Subcutaneous abdominal adipose tissue (tissue), 5 donors: ENCODE measurements around the gene CARD8.
"Not testable (repeated sequence)": the region's sequence is repeated elsewhere in the genome, so short reads cannot be mapped to it uniquely, and the experiment has no call there.

Experiments
- H3K27ac ChIP-seq: one replicate; pipeline ENCODE4 v1.7.0; 2013; ENCODE audit warnings: low read depth, mild to moderate bottlenecking, inconsistent platforms, low read length, moderate library complexity
- H3K27me3 ChIP-seq, 5 donors: one replicate each; pipeline ENCODE4 v1.7.0; 2013; ENCODE audit warnings: low read length in 5 of 5, inconsistent platforms in 1 of 5; ENCODE audit not compliant: control insufficient read depth in 5 of 5, insufficient read depth in 4 of 5
- H3K36me3 ChIP-seq, 5 donors: one replicate each; pipeline ENCODE4 v1.7.0; 2013; ENCODE audit warnings: low read length in 5 of 5; ENCODE audit not compliant: control insufficient read depth in 5 of 5, insufficient read depth in 5 of 5
- H3K4me1 ChIP-seq, 5 donors: one replicate each; pipeline ENCODE4 v1.7.0; 2013; ENCODE audit warnings: low read length in 5 of 5, mild to moderate bottlenecking in 3 of 5, moderate library complexity in 1 of 5; ENCODE audit not compliant: control insufficient read depth in 5 of 5, insufficient read depth in 5 of 5
- H3K4me3 ChIP-seq, 5 donors: one replicate each; pipeline ENCODE4 v1.7.0; 2013; ENCODE audit warnings: low read length in 5 of 5, low read depth in 1 of 5
- H3K9ac ChIP-seq, 5 donors: one replicate each; pipeline ENCODE4 v1.7.0; 2013; ENCODE audit warnings: low read length in 5 of 5, mild to moderate bottlenecking in 4 of 5, moderate library complexity in 3 of 5
- H3K9me3 ChIP-seq, 5 donors: one replicate each; pipeline ENCODE4 v1.7.0; 2013; ENCODE audit warnings: low read length in 5 of 5; ENCODE audit not compliant: control insufficient read depth in 5 of 5
- donor health status: healthy.
- donor health status: healthy.
- donor health status: healthy.
- donor health status: healthy.
- donor health status: healthy.

Gene CARD8

DNA sequence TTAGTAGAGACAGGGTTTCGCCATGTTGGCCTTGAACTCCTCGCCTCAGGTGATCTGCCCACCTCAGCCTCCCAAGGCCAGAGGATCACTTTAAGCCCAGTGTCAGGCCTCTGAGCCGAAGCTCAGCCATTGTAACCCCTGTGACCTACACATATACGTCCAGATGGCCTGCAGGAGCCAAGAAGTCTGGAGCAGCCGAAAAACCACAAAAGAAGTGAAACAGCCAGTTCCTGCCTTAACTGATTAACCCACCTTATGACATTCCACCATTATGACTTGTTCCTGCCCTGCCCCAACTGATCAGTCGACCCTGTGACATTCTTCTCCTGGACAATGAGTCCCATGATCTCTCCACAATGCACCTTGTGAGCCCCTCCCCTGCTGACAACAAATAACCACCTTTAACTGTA lies 13.9 kb upstream of the CARD8 start:
- H3K36me3 ChIP-seq, H3K4me3 ChIP-seq, H3K27me3 ChIP-seq, H3K27ac ChIP-seq, H3K9ac ChIP-seq, H3K9me3 ChIP-seq: not testable (repeated sequence)
- H3K4me1 ChIP-seq: peaks cover 0 to 13% (median 11%) of the 10 kb centered on the region in 5 donors

- not testable (repeated sequence) for H3K4me1 ChIP-seq, H3K9ac ChIP-seq, H3K4me3 ChIP-seq, H3K36me3 ChIP-seq, H3K27ac ChIP-seq, H3K27me3 ChIP-seq, H3K9me3 ChIP-seq
These were observed 9.6 kb upstream of the CARD8 start for GRCh38 chr19:48265326-48265725.

GRCh38 chr19:48260359-48260714 lies 4.6 kb upstream of the CARD8 start:
- H3K27ac ChIP-seq: peak overlapping the region; percentile 78
- H3K36me3 ChIP-seq, H3K9me3 ChIP-seq, H3K27me3 ChIP-seq: not testable (repeated sequence)
- H3K9ac ChIP-seq: peak overlapping the region in 1 of 5 donors; percentile 78
- peaks cover 0 to 22% (median 12%) of the 10 kb centered on the region in 5 donors for H3K4me1 ChIP-seq
- peak overlapping the region in 4 of 5 donors; percentile 63 to 89 (median 76) for H3K4me3 ChIP-seq

DNA sequence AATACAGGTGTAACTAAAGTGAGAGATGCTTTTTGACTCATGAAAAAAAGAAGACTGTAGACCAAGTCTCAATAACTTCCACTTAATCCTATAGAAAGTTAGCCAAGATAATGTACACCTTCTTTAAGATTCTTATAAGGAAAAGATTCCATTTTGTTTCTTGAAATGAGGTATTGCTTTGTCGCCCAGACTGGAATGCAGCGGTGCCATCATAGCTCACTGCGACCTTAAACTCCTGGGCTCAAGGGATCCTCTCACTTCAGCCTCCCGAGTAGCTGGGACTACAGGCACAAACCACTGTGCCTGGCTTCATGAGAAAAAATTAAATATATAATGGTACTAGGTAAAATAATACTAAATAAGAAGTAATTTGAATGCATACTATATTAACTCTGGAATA lies 3.3 kb upstream of the CARD8 start:
- not testable (repeated sequence) for H3K27ac ChIP-seq, H3K27me3 ChIP-seq, H3K9me3 ChIP-seq, H3K4me3 ChIP-seq, H3K9ac ChIP-seq, H3K36me3 ChIP-seq
- peaks cover 0 to 32% (median 24%) of the 10 kb centered on the region in 5 donors for H3K4me1 ChIP-seq

DNA sequence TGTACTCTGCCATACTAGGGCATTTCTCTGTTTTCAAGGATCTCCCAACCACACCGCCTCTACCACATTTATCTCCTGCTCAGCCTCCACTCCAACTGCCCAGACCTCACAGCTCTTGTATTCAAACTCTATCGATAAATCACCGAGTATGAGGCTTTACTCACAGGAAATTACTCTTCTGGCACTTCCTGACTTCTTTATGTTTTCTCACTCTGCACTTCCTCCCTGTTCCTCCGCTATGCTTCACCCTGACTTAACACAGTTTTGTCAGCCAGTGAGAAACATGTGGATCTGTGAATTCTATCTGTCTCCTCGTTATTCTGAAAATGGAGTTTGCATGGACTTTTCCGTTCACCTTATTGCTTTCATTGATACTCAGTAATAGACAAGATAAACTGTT lies 2.6 kb upstream of the CARD8 start:
- Histone ChIP-seq H3K4me3 (peak overlapping the region in 2 of 5 donors; percentile 30 to 38), H3K9me3 (no peaks in the 10 kb centered on the region), H3K9ac (no peak overlapping the region), H3K36me3 (no peaks in the 10 kb centered on the region), H3K4me1 (peaks cover 0 to 38% (median 28%) of the 10 kb centered on the region in 5 donors), H3K27ac (no peak overlapping the region), H3K27me3 (no peaks in the 10 kb centered on the region)

DNA sequence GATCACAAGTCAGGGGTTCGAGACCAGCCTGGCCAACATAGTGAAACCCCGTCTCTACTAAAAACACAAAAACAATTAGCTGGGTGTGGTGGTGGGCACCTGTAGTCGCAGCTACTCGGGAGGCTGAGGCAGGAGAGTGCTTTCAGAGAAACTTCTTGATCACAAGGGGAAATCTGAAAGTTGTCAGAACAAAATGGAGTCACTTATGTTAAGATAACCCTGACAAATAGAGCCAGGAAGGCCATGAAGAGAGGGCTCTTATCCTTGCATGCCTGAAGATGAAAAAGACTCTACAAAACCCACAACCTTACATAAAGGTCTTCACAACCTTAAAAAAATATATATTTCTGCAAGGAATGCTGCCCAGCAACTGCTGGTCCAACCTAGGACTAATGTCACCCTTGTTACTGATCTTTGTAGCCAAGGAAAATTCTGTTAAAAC lies 1.2 kb downstream of the CARD8 start:
- Histone ChIP-seq H3K36me3 (no peaks in the 10 kb centered on the region), H3K4me3 (peak overlapping the region; percentile 70 to 98 (median 85)), H3K9me3 (no peaks in the 10 kb centered on the region), H3K4me1 (peaks cover 0 to 62% (median 39%) of the 10 kb centered on the region in 5 donors), H3K27ac (peak overlapping the region; percentile 98), H3K27me3 (no peaks in the 10 kb centered on the region), H3K9ac (peak overlapping the region in 1 of 5 donors; percentile 95)

GRCh38 chr19:48253999-48254398 lies 1.7 kb downstream of the CARD8 start:
- Histone ChIP-seq H3K27ac (no peak overlapping the region), H3K36me3 (no peaks in the 10 kb centered on the region), H3K9me3 (no peaks in the 10 kb centered on the region), H3K27me3 (no peaks in the 10 kb centered on the region), H3K9ac (no peak overlapping the region), H3K4me1 (peaks cover 0 to 60% (median 39%) of the 10 kb centered on the region in 5 donors), H3K4me3 (no peak overlapping the region)

DNA sequence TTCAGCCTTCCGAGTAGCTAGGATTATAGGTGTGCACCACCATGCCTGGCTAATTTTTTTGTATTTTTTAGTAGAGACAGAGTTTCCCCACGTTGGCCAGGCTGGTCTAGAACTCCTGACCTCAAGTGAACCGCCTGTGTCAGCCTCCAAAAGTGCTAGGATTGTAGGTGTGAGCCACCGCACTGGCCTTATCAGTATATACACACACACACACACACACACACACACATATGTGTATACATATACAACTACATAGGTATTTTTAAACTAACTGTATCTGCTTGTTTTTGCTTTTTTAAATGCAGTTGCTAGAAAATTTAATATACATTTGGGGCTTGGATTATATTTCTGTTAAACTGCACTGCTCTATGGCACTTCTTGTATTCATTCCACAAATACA lies 3.1 kb downstream of the CARD8 start:
- no peak overlapping the region for H3K9ac ChIP-seq
- no peak overlapping the region for H3K4me3 ChIP-seq

DNA sequence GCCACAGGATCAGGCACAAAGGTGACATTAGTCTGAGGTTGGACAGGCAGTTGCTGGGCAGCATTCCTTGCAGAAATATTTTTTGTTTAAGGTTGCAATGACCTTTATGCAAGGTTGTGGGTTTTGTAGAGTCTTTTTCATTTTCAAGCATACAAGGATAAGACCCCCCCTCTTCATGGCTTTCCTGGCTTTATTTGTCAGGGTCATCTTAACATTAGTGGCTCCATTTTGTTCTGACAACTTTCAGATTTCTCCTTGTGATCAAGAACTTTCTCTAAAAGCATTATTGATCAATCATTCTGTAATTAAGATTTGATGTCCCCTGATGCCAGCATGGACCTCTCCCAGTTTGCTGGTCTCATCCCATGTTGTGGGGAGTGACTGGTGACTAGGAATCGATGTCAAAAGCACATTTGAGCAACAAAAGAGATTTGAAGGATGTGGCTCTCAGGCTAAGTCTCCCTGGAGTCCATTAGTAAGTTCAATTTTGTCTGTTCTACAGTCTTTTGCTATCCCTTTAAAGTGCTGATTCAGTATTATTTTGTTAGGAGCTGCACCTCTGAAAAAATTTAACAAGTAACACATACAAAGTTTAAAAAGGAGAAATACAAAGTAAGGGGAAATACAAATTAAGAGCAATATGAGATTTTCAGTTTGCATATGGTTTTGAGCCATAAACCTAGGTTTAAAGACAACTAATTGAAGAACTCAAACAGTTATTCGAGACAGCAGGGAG lies 5.3 kb downstream of the CARD8 start:
- Histone ChIP-seq H3K9me3 (no peaks in the 10 kb centered on the region), H3K9ac (peak overlapping the region in 1 of 5 donors; percentile 32), H3K4me1 (peaks cover 0 to 64% (median 32%) of the 10 kb centered on the region in 5 donors), H3K36me3 (peaks cover 10 to 19% (median 13%) of the 10 kb centered on the region in 5 donors), H3K4me3 (peak overlapping the region in 1 of 5 donors; percentile 17), H3K27ac (peak overlapping the region; percentile 58), H3K27me3 (no peaks in the 10 kb centered on the region)

More for the DNA sequence above, 3.1 kb downstream of the CARD8 start:
- peaks cover 2 to 9% (median 5%) of the 10 kb centered on the region in 5 donors for H3K36me3 ChIP-seq
- peaks cover 0 to 62% (median 39%) of the 10 kb centered on the region in 5 donors for H3K4me1 ChIP-seq
- H3K9me3 ChIP-seq: no peaks in the 10 kb centered on the region
- no peak overlapping the region for H3K27ac ChIP-seq
- H3K27me3 ChIP-seq: no peaks in the 10 kb centered on the region

GRCh38 chr19:48249502-48250014 lies 6.2 kb downstream of the CARD8 start:
- no peaks in the 10 kb centered on the region for H3K27me3 ChIP-seq
- no peaks in the 10 kb centered on the region for H3K9me3 ChIP-seq
- H3K4me1 ChIP-seq: peaks cover 0 to 69% (median 27%) of the 10 kb centered on the region in 5 donors
- H3K27ac ChIP-seq: peak overlapping the region; percentile 58
- peaks cover 10 to 19% (median 13%) of the 10 kb centered on the region in 5 donors for H3K36me3 ChIP-seq
- peak overlapping the region in 3 of 5 donors; percentile 1 to 53 (median 43) for H3K9ac ChIP-seq
- H3K4me3 ChIP-seq: peak overlapping the region; percentile 43 to 77 (median 66)
